Fibroblast of villous mesenchyme (primary cell): ENCODE results near the gene HMX2. TPM values are rescaled to one million over a fixed set of nuclear protein-coding genes. Genes with fewer than 3 reads are reported as not detected.
A peak's percentile ranks its signal among the peaks of the same experiment; 100 is the strongest.

Source experiments
- DNase-seq: peaks from one replicate; pipeline ENCODE4 v3.0.0-alpha.2; 2010; ENCODE audit warnings: low read depth
- H3K4me3 ChIP-seq: 2 replicates; pipeline ENCODE4 v1.5.1; 2011; ENCODE audit warnings: low read depth, mild to moderate bottlenecking, low read length
- total RNA-seq: library from RNA; depleted of rRNA; stranded (reverse); fragments of >200 nt; gene quantifications from 2 replicates; pipeline ENCODE4 v1.2.3, GENCODE V29; 2012
- TF ChIP-seq, protein P1 (sequence below): IDR thresholded peaks from 2 replicates; pipeline ENCODE4 v1.5.1; 2012; ENCODE audit warnings: low read depth, mild to moderate bottlenecking, low read length; ENCODE audit not compliant: insufficient read depth

HMX2 gene
- total RNA-seq, 1 donor: not detected

DNA sequence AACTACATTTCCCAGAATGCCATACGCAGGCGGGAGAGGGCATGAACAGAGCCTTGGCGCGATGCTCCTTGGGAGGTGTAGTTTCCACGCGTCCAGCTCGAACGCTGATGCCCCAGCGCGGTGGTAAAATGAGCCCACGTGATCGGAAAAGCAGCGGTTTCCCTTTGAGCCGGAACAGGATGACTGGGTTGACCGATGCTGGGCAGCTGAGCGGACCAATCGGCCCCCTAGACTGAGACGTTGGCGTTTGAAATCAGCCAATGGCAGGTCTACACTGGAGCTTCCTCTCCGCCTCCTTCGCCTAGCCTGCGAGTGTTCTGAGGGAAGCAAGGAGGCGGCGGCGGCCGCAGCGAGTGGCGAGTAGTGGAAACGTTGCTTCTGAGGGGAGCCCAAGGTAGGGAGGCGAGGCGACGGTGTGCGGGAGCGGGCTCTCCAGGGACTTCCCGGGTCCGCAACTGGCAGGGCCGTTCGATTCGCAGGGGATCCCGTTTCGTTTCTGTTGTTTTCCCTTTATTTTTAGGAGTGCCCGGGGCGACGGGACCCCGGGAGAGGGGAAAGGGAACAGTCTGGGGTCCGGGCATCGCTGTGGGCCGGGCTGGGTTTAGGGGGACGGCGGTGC lies 6.3 kb downstream of the HMX2 start, which contains the start of gene BUB3:
Gene BUB3 (plus strand): TSS at position 311 of the 619 bp plus-strand sequence. CDS start 516 bp downstream, outside the sequence.
- peak within 1 kb of the TSS; percentile 92 for H3K4me3 ChIP-seq
- TF ChIP-seq, protein P1, sequence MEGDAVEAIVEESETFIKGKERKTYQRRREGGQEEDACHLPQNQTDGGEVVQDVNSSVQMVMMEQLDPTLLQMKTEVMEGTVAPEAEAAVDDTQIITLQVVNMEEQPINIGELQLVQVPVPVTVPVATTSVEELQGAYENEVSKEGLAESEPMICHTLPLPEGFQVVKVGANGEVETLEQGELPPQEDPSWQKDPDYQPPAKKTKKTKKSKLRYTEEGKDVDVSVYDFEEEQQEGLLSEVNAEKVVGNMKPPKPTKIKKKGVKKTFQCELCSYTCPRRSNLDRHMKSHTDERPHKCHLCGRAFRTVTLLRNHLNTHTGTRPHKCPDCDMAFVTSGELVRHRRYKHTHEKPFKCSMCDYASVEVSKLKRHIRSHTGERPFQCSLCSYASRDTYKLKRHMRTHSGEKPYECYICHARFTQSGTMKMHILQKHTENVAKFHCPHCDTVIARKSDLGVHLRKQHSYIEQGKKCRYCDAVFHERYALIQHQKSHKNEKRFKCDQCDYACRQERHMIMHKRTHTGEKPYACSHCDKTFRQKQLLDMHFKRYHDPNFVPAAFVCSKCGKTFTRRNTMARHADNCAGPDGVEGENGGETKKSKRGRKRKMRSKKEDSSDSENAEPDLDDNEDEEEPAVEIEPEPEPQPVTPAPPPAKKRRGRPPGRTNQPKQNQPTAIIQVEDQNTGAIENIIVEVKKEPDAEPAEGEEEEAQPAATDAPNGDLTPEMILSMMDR: peak; percentile 21
- peak; percentile 99 for DNase-seq

DNA sequence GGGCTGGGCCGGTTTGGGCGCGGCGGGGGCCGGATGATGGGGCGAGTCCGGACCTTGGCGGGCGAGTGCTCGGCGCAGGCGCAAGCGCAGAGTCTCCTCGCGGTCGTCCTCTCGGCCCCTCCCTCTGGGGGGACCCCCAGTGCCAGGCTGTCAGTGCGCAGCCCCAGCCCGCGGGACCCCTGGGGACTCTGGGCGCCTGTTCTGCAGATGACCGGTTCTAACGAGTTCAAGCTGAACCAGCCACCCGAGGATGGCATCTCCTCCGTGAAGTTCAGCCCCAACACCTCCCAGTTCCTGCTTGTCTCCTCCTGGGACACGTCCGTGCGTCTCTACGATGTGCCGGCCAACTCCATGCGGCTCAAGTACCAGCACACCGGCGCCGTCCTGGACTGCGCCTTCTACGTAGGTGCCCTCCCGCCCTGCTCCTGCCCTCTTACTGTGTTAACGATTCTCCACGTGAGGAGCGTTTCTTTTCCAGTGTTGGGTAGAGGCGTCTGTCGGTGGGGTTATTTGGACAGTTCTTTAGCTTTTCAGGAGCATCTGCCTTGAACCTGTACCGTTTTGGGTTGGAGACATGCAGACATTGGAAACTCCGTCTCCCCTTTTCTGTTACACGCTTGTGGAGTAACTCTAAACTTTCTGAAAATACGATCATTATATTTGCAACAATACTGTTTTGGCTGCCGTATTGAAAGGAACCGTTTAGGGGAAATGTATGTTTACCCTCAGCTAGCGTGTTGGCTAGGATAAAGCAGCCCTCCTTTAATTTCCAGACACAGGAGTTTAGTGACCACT lies 7.0 kb downstream of the HMX2 start:
- TF ChIP-seq, protein P1: no peak
- peak overlapping the region; percentile 92 for H3K4me3 ChIP-seq
- peak; percentile 58 for DNase-seq

DNA sequence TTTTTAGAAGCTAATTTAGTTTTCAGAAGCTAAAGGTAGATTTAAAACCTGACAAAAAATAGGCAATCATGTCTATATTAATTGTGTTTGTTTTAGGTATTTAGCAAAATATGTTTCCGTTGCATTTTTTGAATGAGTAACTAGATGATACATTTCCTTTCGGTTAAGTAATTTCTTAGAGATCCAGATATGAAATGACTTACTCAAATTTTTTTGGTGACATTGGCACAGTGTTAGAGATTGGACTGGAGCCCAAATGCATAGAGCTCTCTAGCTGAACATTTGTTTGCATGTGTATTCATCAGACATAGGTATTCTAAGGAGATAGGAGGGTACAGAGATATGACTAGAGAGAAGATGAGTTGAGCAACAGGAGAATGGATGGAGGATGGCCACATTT lies 8.1 kb downstream of the HMX2 start:
- TF ChIP-seq, protein P1: no peak
- H3K4me3 ChIP-seq: no peak overlapping the region
- no peak for DNase-seq

DNA sequence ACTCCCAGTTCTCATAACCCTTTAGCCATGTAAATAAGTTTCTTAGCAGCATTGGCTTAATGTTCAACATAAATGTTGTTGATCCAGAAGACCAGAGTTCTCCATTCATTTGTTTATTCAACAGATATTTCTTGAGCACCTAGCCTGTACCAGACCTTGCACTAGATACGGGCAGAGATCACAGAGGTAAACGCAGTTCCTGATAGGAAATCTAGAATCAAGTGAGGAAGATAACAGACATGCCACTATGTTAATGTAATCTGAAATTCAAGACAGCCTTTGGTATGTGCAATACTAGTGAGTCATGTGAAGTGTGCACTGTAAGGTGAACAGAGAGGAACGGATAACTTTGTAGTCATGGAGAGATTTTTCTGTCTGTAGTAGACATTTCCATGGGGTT lies 9.3 kb downstream of the HMX2 start:
- TF ChIP-seq, protein P1: no peak
- no peak overlapping the region for H3K4me3 ChIP-seq
- DNase-seq: peak; percentile 28

DNA sequence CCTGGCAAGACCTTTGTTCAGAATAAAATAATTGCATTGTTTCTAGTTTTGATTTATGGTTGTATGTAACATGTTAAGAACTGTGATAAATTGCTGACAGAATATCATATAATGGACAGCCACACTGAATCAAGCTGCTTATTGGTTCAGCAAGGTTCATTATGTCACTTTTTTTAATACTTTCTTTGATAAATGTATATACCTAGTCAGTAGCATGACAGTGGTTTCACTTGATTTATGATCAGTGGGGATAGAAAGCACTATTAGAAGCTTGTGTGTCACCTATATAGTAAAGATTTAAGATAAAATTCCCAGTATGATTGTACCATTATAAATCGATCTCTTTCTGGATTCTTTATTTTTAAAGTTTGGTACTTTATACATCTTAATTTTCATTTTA lies 10.7 kb downstream of the HMX2 start:
- TF ChIP-seq, protein P1: no peak
- no peak for DNase-seq
- H3K4me3 ChIP-seq: no peak overlapping the region

DNA sequence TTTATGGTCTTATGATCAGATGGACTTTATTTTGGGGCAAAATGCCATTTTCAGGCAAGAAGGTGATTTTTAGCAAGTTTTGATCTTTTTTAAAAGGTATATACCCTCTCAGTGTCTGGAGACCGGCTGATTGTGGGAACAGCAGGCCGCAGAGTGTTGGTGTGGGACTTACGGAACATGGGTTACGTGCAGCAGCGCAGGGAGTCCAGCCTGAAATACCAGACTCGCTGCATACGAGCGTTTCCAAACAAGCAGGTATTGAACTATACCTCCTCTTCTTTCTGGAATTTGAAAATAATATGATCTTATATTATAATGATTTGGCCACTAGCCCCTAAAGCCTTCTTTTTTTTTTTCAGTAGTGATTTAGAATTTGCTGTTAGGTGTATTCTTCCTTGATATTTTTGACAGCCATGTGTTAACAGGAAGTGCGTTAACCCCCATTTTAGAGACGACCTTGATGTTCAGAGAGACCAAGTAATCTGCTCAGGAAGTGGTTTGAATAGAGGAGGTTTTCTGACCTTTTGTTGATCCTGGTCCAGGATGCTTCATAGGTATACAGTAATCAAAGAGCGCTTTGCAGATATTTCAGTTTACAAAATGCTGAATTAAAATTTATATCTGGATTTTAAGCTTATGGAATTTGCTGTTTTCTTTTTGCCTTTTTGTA lies 12.5 kb downstream of the HMX2 start:
- TF ChIP-seq, protein P1: no peak
- H3K4me3 ChIP-seq: no peak overlapping the region
- no peak for DNase-seq
